OCI-LY3 (cell line): ENCODE data around the gene IFT52.

Experiments
- H2AFZ ChIP-seq: fragments of 200-600, 300-600 bp; shearing (Covaris generic); 2 replicates; pipeline ENCODE4 v1.6.0; 2014; ENCODE audit warnings: antibody characterized with exemption, low read depth, low read length
- H3K27ac ChIP-seq: fragments of 200-600, 300-600 bp; sonication (generic); 2 replicates; pipeline ENCODE4 v1.5.1; 2014; ENCODE audit warnings: mild to moderate bottlenecking, low read length, moderate library complexity, mixed read lengths
- H3K27me3 ChIP-seq: fragments of 200-600, 300-600 bp; sonication (generic); 2 replicates; pipeline ENCODE4 v1.6.1; 2014; ENCODE audit warnings: low read depth, low read length, mixed read lengths
- H3K36me3 ChIP-seq: fragments of 200-600, 300-600 bp; sonication (generic); replicated peaks from 2 replicates; pipeline ENCODE3; 2014; ENCODE audit warnings: low read depth, low read length, mixed read lengths
- H3K4me1 ChIP-seq: fragments of 300-600, 200-600 bp; sonication (generic); 2 replicates; pipeline ENCODE4 v1.6.1; 2014; ENCODE audit warnings: low read length, mixed read lengths
- H3K4me2 ChIP-seq: fragments of 200-600, 300-600 bp; sonication (generic); 2 replicates; pipeline ENCODE4 v1.6.1; 2014; ENCODE audit warnings: low read length, mixed read lengths
- H3K4me3 ChIP-seq: fragments of 300-600, 200-600 bp; sonication (generic); 2 replicates; pipeline ENCODE4 v1.5.1; 2014; ENCODE audit warnings: antibody characterized with exemption, mild to moderate bottlenecking, low read length, moderate library complexity
- H3K79me2 ChIP-seq: fragments of 300-600, 200-600 bp; shearing (Covaris generic); 2 replicates; pipeline ENCODE4 v1.6.1; 2014; ENCODE audit warnings: mild to moderate bottlenecking, low read length, mixed read lengths
- H3K9ac ChIP-seq: fragments of 300-600, 200-600 bp; shearing (Covaris generic); 2 replicates; pipeline ENCODE4 v1.6.0; 2014; ENCODE audit warnings: mild to moderate bottlenecking, low read length, moderate library complexity
- H3K9me3 ChIP-seq: fragments of 200-600, 300-600 bp; shearing (Covaris generic); 2 replicates; pipeline ENCODE4 v1.6.1; 2014; ENCODE audit warnings: low read length, mixed read lengths; ENCODE audit not compliant: insufficient read depth
- H4K20me1 ChIP-seq: fragments of 200-600, 300-600 bp; sonication (generic); 2 replicates; pipeline ENCODE4 v1.6.1; 2016; ENCODE audit warnings: low read length, mixed read lengths; ENCODE audit not compliant: insufficient read depth
- EZH2phosphoT487 ChIP-seq: fragments of 200-600 bp; shearing (Covaris generic); IDR thresholded peaks from 2 replicates; pipeline ENCODE4 v1.6.1; 2018; ENCODE audit warnings: antibody characterized with exemption, mixed run types, low read depth
- TF ChIP-seq, protein P1 (sequence below): fragments of 200-600, 300-600 bp; sonication (generic); IDR thresholded peaks from 2 replicates; pipeline ENCODE4 v1.5.1; 2014; ENCODE audit warnings: antibody characterized with exemption, low read length, low read depth

IFT52 gene

DNA sequence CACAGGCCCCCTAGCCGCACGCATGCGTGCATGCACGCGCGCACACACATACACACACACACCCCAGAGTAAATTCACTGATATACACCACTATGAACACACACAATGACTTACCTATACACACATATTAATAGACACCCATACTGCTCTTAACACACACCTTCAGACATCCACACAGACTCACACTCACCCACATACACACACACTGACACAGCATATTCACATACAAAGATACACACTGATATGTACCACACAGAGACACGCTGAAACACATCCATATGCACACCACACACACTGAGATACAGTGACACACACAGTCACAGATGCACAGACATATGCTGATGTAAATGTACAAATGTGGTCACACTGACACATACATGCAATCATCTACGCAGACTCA, 26.3 kb upstream of the IFT52 start:
- Histone ChIP-seq H4K20me1 (no peaks in the 10 kb centered on the region), H3K27me3 (no peaks in the 10 kb centered on the region), H2AFZ (no peak overlapping the region), H3K79me2 (no peaks in the 10 kb centered on the region), H3K4me3 (no peak overlapping the region), H3K4me1 (no peaks in the 10 kb centered on the region), H3K4me2 (no peak overlapping the region), H3K36me3 (no peaks in the 10 kb centered on the region), H3K27ac (no peak overlapping the region), H3K9ac (no peak overlapping the region), H3K9me3 (no peaks in the 10 kb centered on the region)
- no peak for TF ChIP-seq EZH2phosphoT487
- TF ChIP-seq, protein P1, sequence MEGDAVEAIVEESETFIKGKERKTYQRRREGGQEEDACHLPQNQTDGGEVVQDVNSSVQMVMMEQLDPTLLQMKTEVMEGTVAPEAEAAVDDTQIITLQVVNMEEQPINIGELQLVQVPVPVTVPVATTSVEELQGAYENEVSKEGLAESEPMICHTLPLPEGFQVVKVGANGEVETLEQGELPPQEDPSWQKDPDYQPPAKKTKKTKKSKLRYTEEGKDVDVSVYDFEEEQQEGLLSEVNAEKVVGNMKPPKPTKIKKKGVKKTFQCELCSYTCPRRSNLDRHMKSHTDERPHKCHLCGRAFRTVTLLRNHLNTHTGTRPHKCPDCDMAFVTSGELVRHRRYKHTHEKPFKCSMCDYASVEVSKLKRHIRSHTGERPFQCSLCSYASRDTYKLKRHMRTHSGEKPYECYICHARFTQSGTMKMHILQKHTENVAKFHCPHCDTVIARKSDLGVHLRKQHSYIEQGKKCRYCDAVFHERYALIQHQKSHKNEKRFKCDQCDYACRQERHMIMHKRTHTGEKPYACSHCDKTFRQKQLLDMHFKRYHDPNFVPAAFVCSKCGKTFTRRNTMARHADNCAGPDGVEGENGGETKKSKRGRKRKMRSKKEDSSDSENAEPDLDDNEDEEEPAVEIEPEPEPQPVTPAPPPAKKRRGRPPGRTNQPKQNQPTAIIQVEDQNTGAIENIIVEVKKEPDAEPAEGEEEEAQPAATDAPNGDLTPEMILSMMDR: no peak

DNA sequence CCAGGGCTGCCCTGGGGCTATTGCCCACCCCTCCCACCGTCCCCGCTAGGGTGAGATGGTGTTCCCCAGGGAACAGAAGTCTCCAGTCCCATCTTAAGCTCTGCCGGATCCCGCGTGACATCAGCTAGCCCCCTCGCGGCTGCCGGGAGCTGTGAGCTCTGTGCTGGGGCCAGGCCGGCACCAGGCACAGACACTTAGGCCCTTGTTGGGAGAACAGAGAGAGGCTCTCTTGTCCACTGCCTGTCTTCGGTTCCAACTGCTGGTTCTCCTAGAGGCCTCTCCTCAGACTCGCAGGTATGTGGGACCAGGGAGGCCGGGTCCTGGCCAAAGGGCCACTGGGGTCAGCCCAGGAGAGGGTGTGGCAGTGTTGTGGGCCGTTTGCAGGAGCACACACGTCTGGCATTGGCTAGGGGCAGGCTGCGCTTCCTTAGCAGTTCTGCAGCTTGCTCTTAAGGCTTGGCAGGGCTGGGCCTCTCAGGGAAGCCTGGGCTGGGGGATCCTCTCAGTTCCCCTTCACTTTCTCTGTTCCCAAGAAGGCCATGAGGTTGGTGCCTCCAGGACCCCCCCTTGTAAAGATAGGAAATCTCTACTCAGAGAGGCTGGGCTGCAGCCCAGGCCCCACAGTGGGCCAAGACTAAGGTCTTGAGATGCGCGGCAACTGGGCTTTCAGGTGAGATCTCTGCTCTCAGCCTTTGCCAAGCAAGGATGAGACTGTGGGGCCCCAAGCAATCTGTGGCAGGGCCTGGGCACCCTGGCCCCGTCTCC, 25.6 kb upstream of the IFT52 start:
- H3K9ac ChIP-seq: no peak overlapping the region
- no peaks in the 10 kb centered on the region for H3K4me1 ChIP-seq
- no peak for TF ChIP-seq EZH2phosphoT487
- TF ChIP-seq, protein P1: no peak
- H3K9me3 ChIP-seq: no peaks in the 10 kb centered on the region
- H3K27ac ChIP-seq: no peak overlapping the region
- no peaks in the 10 kb centered on the region for H3K36me3 ChIP-seq
- no peaks in the 10 kb centered on the region for H3K27me3 ChIP-seq
- H3K79me2 ChIP-seq: no peaks in the 10 kb centered on the region
- no peaks in the 10 kb centered on the region for H4K20me1 ChIP-seq
- H2AFZ ChIP-seq: no peak overlapping the region
- H3K4me3 ChIP-seq: no peak overlapping the region
- H3K4me2 ChIP-seq: no peak overlapping the region

DNA sequence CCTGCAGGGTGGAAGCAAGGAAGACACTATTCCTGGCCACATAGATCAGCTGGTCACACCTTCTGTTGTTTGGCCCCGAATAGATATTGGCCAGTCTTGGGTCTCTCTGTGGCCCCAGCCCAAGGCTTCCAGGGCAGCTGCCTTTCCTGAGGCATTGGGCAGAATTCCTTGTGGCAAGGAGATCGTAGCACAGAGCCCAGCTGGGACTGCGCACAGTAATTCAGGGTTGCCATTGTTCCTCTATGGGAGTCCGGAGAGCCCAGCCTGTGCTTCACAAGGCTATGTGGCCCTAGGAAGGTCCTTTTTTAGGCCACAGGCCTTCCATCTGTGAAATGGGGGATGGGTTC, 25.0 kb upstream of the IFT52 start:
- no peaks in the 10 kb centered on the region for H4K20me1 ChIP-seq
- no peak overlapping the region for H3K4me2 ChIP-seq
- no peak overlapping the region for H2AFZ ChIP-seq
- no peak overlapping the region for H3K27ac ChIP-seq
- no peak overlapping the region for H3K9ac ChIP-seq
- H3K9me3 ChIP-seq: no peaks in the 10 kb centered on the region
- TF ChIP-seq, protein P1: no peak
- TF ChIP-seq EZH2phosphoT487: no peak
- H3K79me2 ChIP-seq: no peaks in the 10 kb centered on the region
- H3K4me1 ChIP-seq: no peaks in the 10 kb centered on the region
- no peaks in the 10 kb centered on the region for H3K27me3 ChIP-seq
- H3K4me3 ChIP-seq: no peak overlapping the region
- no peaks in the 10 kb centered on the region for H3K36me3 ChIP-seq

DNA sequence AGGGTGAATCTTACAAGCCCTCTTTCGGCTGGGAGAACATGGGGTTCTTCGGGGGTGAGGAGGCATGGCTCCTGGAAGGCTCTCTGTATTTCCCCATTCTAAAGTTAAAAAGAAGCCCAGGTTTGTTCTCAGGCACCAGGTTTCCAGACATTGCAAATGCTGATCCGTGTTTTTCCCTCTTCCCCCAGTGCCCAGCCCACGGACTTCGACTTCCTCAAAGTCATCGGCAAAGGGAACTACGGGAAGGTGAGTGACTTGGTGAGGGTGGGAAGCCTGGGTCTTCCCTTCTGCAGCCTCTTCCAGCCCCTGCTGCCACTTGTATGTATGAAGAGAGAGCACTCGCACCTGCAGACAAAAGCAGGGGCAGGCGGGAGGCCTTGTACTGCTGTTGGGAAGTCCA, 23.3 kb upstream of the IFT52 start:
- Histone ChIP-seq H3K9me3 (no peaks in the 10 kb centered on the region), H4K20me1 (no peaks in the 10 kb centered on the region), H3K4me3 (no peak overlapping the region), H3K27ac (no peak overlapping the region), H3K4me2 (no peak overlapping the region), H3K9ac (no peak overlapping the region), H3K4me1 (no peaks in the 10 kb centered on the region), H2AFZ (no peak overlapping the region), H3K36me3 (no peaks in the 10 kb centered on the region), H3K27me3 (no peaks in the 10 kb centered on the region), H3K79me2 (no peaks in the 10 kb centered on the region)
- TF ChIP-seq, protein P1: no peak
- no peak for TF ChIP-seq EZH2phosphoT487
